SK-N-SH treated with all-trans-retinoic acid at 6 μM for 48 hours (cell line): ENCODE results near the gene CPSF7.
"Not testable (repeated sequence)": the region's sequence is repeated elsewhere in the genome, so short reads cannot be mapped to it uniquely, and the experiment has no call there.

Experiments
- ATAC-seq: fragments of 200-7000 bp; cut with Tn5 transposase; 3 replicates; pipeline ENCODE4 v1.9.1; 2020; ENCODE audit warnings: mild to moderate bottlenecking, moderate library complexity
- ARNTL ChIP-seq: fragments of 450-650 bp; formaldehyde crosslinking; IDR thresholded peaks from 2 replicates; pipeline ENCODE4 v1.5.0; 2020; ENCODE audit warnings: low read depth, mild to moderate bottlenecking, moderate library complexity, borderline replicate concordance
- BACH2 ChIP-seq: fragments of 250-450 bp; sonication (Bioruptor Pico); IDR thresholded peaks from 2 replicates; pipeline ENCODE4 v1.9.0; 2021; ENCODE audit warnings: mild to moderate bottlenecking, borderline replicate concordance
- CSDC2 ChIP-seq: fragments of 250-450 bp; sonication (Bioruptor Pico); IDR thresholded peaks from 2 replicates; pipeline ENCODE4 v1.5.0; 2020; ENCODE audit warnings: mild to moderate bottlenecking, moderate library complexity
- ISL1 ChIP-seq: fragments of 250-450 bp; sonication (Bioruptor Pico); IDR thresholded peaks from 2 replicates; pipeline ENCODE4 v2.1.2; 2022; ENCODE audit warnings: mild to moderate bottlenecking, moderate library complexity
- PPARA ChIP-seq: fragments of 250-450 bp; sonication (Bioruptor Pico); IDR thresholded peaks from 2 replicates; pipeline ENCODE4 v1.5.0; 2020; ENCODE audit warnings: mild to moderate bottlenecking, borderline replicate concordance
- SNAI2 ChIP-seq: fragments of 250-450 bp; sonication (Bioruptor Pico); IDR thresholded peaks from 2 replicates; pipeline ENCODE4 v1.5.0; 2020; ENCODE audit warnings: mild to moderate bottlenecking, moderate library complexity
- TCF4 ChIP-seq: fragments of 250-450 bp; sonication (Bioruptor Pico); IDR thresholded peaks from 2 replicates; pipeline ENCODE4 v1.8.0; 2021; ENCODE audit warnings: mild to moderate bottlenecking, moderate library complexity, borderline replicate concordance
- TOX ChIP-seq: fragments of 250-450 bp; sonication (Bioruptor Pico); IDR thresholded peaks from 2 replicates; pipeline ENCODE4 v1.8.0; 2021; ENCODE audit warnings: mild to moderate bottlenecking, moderate library complexity, borderline replicate concordance
- ZC3H10 ChIP-seq: fragments of 250-450 bp; sonication (Bioruptor Pico); IDR thresholded peaks from 2 replicates; pipeline ENCODE4 v1.5.1; 2021; ENCODE audit warnings: mild to moderate bottlenecking, moderate library complexity
- ZFP3 ChIP-seq: fragments of 250-450 bp; sonication (Bioruptor Pico); IDR thresholded peaks from 2 replicates; pipeline ENCODE4 v1.5.0; 2020; ENCODE audit warnings: mild to moderate bottlenecking, moderate library complexity
- ZFP30 ChIP-seq: fragments of 450-650 bp; formaldehyde crosslinking; IDR thresholded peaks from 2 replicates; pipeline ENCODE4 v1.5.0; 2022; ENCODE audit warnings: mild to moderate bottlenecking, moderate library complexity
- ZNF565 ChIP-seq: fragments of 450-650 bp; formaldehyde crosslinking; conservative IDR thresholded peaks from 2 replicates; pipeline ENCODE4 v1.5.0; 2020; ENCODE audit warnings: low read depth, mild to moderate bottlenecking, moderate library complexity
- ZNF70 ChIP-seq: fragments of 450-650 bp; formaldehyde crosslinking; IDR thresholded peaks from 2 replicates; pipeline ENCODE4 v1.5.0; 2020; ENCODE audit warnings: mild to moderate bottlenecking, moderate library complexity
- TF ChIP-seq, protein P1 (sequence below): fragments of 250-450 bp; sonication (Bioruptor Pico); IDR thresholded peaks from 2 replicates; pipeline ENCODE4 v1.8.0; 2020; ENCODE audit warnings: mild to moderate bottlenecking, moderate library complexity, borderline replicate concordance
- TF ChIP-seq, protein P2 (sequence below): fragments of 250-450 bp; sonication (Bioruptor Pico); IDR thresholded peaks from 2 replicates; pipeline ENCODE4 v1.5.1; 2020; ENCODE audit warnings: low read depth, mild to moderate bottlenecking, moderate library complexity
- TF ChIP-seq, protein P3 (sequence below): fragments of 250-450 bp; sonication (Bioruptor Pico); IDR thresholded peaks from 2 replicates; pipeline ENCODE4 v1.5.1; 2021; ENCODE audit warnings: mild to moderate bottlenecking, moderate library complexity
- TF ChIP-seq, protein P4 (sequence below): fragments of 250-450 bp; sonication (Bioruptor Pico); IDR thresholded peaks from 2 replicates; pipeline ENCODE4 v1.5.0; 2020; ENCODE audit warnings: mild to moderate bottlenecking, moderate library complexity
- TF ChIP-seq, protein P5 (sequence below): fragments of 250-450 bp; sonication (Bioruptor Pico); IDR thresholded peaks from 2 replicates; pipeline ENCODE4 v1.8.0; 2021; ENCODE audit warnings: low read depth, mild to moderate bottlenecking, moderate library complexity, borderline replicate concordance

The CPSF7 gene

DNA sequence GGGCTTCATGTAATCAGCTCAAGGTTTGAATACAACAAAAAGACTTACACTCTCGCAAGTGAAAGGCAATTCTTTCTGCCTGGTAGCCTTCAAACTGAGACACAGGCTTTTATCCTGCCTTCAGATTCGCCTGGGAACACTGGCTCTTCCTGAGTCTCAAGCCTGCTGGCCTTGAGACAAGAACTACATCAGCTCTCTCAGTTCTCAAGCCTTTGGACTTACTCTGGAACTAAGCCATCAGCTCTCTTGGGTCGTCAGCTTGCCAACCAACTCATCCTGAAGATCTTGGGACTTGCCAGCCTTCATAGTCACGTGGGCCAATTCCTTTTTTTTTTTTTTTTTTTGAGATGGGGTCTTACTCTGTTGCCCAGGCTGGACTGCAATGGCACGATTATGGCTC is 43.1 kb upstream of the CPSF7 start:
- TF ChIP-seq ZFP30 = no peak
- TF ChIP-seq ZFP3 (CRISPR knock-in tag) = no peak
- TF ChIP-seq, all 23 proteins: peak for 0
- no peak for ATAC-seq

DNA sequence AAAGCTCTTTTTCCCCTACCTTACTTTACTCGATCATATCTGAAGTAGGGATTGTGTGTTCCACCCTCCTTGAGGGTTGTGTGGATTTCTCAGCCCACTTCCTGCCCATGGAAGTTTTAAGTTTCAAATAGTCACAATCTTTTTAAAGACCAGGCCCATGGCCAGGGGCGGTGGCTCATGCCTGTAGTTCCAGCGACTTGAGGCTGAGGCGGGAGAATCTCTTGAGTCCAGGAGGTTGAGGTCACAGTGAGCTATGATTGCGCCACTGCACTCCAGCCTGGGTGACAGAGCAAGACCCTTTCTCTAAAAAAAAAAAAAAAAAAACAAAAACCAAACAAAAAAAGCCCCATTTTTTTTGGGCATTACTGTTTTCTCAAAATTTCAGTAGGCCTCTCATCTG is 42.5 kb upstream of the CPSF7 start:
- TF ChIP-seq CSDC2 (CRISPR knock-in tag) (no peak), TOX (CRISPR knock-in tag) (no peak), ARNTL (CRISPR knock-in tag) (no peak), ZNF565 (CRISPR knock-in tag) (no peak), SNAI2 (CRISPR knock-in tag) (no peak)
- no peak for ATAC-seq

DNA sequence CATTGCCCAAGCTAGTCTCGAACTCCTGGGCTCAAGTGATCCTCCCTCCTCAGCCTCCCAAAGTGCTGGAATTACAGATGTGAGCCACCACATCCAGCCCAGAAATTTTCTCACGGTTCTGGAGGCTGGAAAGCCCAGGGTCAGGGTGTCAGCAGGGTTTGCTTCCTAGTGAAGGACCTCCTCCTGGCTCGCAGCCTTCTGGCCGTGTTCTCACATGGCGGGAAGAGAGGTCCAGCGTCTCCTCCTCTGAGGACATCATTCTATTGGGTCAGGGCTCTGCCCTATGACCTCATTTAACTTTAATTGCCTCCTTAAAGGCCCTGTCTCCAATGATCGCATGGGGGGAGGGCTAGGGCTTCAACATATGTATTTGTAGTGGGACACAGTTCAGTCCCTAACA is 38.2 kb upstream of the CPSF7 start:
- TF ChIP-seq ZNF70 (no peak), TCF4 (CRISPR knock-in tag) (no peak), ZFP30 (no peak), SNAI2 (CRISPR knock-in tag) (no peak), PPARA (no peak), BACH2 (no peak), ISL1 (CRISPR knock-in tag) (no peak), ZC3H10 (no peak), ZFP3 (CRISPR knock-in tag) (no peak)
- TF ChIP-seq, protein P1, sequence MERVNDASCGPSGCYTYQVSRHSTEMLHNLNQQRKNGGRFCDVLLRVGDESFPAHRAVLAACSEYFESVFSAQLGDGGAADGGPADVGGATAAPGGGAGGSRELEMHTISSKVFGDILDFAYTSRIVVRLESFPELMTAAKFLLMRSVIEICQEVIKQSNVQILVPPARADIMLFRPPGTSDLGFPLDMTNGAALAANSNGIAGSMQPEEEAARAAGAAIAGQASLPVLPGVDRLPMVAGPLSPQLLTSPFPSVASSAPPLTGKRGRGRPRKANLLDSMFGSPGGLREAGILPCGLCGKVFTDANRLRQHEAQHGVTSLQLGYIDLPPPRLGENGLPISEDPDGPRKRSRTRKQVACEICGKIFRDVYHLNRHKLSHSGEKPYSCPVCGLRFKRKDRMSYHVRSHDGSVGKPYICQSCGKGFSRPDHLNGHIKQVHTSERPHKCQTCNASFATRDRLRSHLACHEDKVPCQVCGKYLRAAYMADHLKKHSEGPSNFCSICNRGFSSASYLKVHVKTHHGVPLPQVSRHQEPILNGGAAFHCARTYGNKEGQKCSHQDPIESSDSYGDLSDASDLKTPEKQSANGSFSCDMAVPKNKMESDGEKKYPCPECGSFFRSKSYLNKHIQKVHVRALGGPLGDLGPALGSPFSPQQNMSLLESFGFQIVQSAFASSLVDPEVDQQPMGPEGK (CRISPR knock-in tag) = no peak
- TF ChIP-seq, protein P2, sequence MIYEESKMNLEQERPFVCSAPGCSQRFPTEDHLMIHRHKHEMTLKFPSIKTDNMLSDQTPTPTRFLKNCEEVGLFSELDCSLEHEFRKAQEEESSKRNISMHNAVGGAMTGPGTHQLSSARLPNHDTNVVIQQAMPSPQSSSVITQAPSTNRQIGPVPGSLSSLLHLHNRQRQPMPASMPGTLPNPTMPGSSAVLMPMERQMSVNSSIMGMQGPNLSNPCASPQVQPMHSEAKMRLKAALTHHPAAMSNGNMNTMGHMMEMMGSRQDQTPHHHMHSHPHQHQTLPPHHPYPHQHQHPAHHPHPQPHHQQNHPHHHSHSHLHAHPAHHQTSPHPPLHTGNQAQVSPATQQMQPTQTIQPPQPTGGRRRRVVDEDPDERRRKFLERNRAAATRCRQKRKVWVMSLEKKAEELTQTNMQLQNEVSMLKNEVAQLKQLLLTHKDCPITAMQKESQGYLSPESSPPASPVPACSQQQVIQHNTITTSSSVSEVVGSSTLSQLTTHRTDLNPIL (CRISPR knock-in tag) = no peak
- TF ChIP-seq, protein P3, sequence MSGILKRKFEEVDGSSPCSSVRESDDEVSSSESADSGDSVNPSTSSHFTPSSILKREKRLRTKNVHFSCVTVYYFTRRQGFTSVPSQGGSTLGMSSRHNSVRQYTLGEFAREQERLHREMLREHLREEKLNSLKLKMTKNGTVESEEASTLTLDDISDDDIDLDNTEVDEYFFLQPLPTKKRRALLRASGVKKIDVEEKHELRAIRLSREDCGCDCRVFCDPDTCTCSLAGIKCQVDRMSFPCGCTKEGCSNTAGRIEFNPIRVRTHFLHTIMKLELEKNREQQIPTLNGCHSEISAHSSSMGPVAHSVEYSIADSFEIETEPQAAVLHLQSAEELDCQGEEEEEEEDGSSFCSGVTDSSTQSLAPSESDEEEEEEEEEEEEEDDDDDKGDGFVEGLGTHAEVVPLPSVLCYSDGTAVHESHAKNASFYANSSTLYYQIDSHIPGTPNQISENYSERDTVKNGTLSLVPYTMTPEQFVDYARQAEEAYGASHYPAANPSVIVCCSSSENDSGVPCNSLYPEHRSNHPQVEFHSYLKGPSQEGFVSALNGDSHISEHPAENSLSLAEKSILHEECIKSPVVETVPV = no peak
- TF ChIP-seq, protein P4, sequence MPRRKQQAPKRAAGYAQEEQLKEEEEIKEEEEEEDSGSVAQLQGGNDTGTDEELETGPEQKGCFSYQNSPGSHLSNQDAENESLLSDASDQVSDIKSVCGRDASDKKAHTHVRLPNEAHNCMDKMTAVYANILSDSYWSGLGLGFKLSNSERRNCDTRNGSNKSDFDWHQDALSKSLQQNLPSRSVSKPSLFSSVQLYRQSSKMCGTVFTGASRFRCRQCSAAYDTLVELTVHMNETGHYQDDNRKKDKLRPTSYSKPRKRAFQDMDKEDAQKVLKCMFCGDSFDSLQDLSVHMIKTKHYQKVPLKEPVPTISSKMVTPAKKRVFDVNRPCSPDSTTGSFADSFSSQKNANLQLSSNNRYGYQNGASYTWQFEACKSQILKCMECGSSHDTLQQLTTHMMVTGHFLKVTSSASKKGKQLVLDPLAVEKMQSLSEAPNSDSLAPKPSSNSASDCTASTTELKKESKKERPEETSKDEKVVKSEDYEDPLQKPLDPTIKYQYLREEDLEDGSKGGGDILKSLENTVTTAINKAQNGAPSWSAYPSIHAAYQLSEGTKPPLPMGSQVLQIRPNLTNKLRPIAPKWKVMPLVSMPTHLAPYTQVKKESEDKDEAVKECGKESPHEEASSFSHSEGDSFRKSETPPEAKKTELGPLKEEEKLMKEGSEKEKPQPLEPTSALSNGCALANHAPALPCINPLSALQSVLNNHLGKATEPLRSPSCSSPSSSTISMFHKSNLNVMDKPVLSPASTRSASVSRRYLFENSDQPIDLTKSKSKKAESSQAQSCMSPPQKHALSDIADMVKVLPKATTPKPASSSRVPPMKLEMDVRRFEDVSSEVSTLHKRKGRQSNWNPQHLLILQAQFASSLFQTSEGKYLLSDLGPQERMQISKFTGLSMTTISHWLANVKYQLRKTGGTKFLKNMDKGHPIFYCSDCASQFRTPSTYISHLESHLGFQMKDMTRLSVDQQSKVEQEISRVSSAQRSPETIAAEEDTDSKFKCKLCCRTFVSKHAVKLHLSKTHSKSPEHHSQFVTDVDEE (CRISPR knock-in tag) = no peak
- TF ChIP-seq, protein P5, sequence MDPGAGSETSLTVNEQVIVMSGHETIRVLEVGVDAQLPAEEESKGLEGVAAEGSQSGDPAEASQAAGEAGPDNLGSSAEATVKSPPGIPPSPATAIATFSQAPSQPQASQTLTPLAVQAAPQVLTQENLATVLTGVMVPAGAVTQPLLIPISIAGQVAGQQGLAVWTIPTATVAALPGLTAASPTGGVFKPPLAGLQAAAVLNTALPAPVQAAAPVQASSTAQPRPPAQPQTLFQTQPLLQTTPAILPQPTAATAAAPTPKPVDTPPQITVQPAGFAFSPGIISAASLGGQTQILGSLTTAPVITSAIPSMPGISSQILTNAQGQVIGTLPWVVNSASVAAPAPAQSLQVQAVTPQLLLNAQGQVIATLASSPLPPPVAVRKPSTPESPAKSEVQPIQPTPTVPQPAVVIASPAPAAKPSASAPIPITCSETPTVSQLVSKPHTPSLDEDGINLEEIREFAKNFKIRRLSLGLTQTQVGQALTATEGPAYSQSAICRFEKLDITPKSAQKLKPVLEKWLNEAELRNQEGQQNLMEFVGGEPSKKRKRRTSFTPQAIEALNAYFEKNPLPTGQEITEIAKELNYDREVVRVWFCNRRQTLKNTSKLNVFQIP (CRISPR knock-in tag) = no peak
- TF ChIP-seq, all 23 proteins: peak for 0
- ATAC-seq = no peak

DNA sequence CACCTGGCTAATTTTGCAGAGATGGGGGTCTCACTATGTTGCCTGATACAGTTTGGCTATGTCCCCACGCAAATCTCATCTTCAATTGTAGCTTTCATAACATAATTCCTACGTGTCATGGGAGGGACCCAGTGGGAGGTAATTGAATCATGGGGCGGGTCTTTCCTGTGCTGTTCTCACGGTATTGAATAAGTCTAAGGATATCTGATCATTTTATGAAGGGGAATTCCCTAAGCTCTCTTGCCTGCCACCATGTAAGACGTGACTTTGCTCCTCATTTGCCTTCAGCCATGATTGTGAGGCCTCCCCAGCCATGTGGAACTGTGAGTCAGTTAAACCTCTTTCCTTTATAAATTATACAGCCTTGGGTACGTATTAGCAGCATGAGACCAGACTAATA is 37.8 kb upstream of the CPSF7 start:
- not testable (repeated sequence) for ATAC-seq

DNA sequence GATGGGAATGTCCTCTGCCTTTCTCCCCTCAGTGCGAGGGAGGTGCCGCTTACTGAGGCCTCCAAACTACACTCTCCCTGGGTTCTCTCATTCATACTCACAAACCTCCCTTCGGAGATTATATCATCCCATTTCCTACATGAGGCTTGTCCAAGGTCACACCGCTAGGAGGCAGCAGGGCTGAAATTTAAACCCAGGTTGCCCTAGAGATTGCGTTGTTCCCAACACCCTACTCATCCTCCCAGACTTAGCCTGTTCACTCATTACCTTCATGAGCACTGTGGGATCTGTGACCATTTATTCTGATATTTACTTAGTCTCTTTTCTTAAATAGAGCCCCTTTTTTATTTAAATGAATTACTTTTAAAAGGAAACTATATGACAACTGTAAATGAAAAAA is 31.2 kb upstream of the CPSF7 start:
- ATAC-seq = no peak
- TF ChIP-seq, protein P4 (CRISPR knock-in tag) = no peak
- TF ChIP-seq ZNF565 (CRISPR knock-in tag) = no peak
- TF ChIP-seq ISL1 (CRISPR knock-in tag) = no peak
- no peak for TF ChIP-seq SNAI2 (CRISPR knock-in tag)
- TF ChIP-seq, protein P1 (CRISPR knock-in tag) = no peak
- no peak for TF ChIP-seq ZC3H10
- no peak for TF ChIP-seq ZFP30
- no peak for TF ChIP-seq TCF4 (CRISPR knock-in tag)
